HG03025 (cell line): ENCODE measurements around the gene ZBTB24.

Experiments
- ATAC-seq: cut with Tn5 transposase; IDR thresholded peaks from one replicate; pipeline ENCODE4 v1.9.1; 2021; ENCODE audit warnings: mild to moderate bottlenecking, moderate library complexity; ENCODE audit not compliant: unreplicated experiment, low FRiP score

The ZBTB24 gene

GRCh38 chr6:109434456-109434855 lies 48.6 kb downstream of the ZBTB24 start:
- ATAC-seq, result no peak

GRCh38 chr6:109429496-109429895 lies 53.5 kb downstream of the ZBTB24 start:
- ATAC-seq, result no peak

- ATAC-seq, result no peak
Observed at GRCh38 chr6:109428889-109429477, 54.0 kb downstream of the ZBTB24 start.

GRCh38 chr6:109424946-109425345 lies 58.1 kb downstream of the ZBTB24 start:
- no peak for ATAC-seq

- ATAC-seq, result no peak
Observed at GRCh38 chr6:109421184-109421583, 61.8 kb downstream of the ZBTB24 start.

GRCh38 chr6:109420751-109421150 lies 62.3 kb downstream of the ZBTB24 start:
- no peak for ATAC-seq

GRCh38 chr6:109417646-109418045 lies 65.4 kb downstream of the ZBTB24 start:
- no peak for ATAC-seq
